Body of pancreas (tissue), 4 donors: ENCODE results near the gene STX11. TPM values are rescaled to one million over a fixed set of nuclear protein-coding genes. Genes with fewer than 3 reads are reported as not detected.
A peak's percentile ranks its signal among the peaks of the same experiment; 100 is the strongest.

Source experiments
- ATAC-seq: fragments of 150-250 bp; one replicate; pipeline ENCODE4 v1.9.1; 2016
- DNase-seq, 4 donors: peaks; one replicate each; pipeline ENCODE4 v3.0.0-alpha.2; 2019
- H3K27ac ChIP-seq, 4 donors: fragments of 200-600 bp; sonication (generic); 1 replicate in 3 of 4; 2 replicates in 1 of 4; pipeline versions ENCODE4 v1.5.1 to v1.6.1; 2016 to 2019; ENCODE audit warnings: mild to moderate bottlenecking in 1 of 4, mixed read lengths in 1 of 4, moderate library complexity in 1 of 4
- H3K27me3 ChIP-seq, 2 donors: fragments of 200-600 bp; sonication (generic); one replicate each; pipeline ENCODE4 v1.6.0; 2016; ENCODE audit warnings: mild to moderate bottlenecking in 1 of 2
- H3K36me3 ChIP-seq, 2 donors: fragments of 200-600 bp; sonication (generic); replicated peaks in 1 of 2; 2 replicates each; pipeline ENCODE4 v1.5.1; 2016; ENCODE audit warnings: low read depth in 2 of 2; ENCODE audit not compliant: insufficient read depth in 1 of 2
- H3K4me1 ChIP-seq: fragments of 200-600 bp; sonication (generic); one replicate; pipeline ENCODE4 v1.6.0; 2016
- H3K4me3 ChIP-seq, 2 donors: fragments of 200-600 bp; sonication (generic); 1 replicate in 1 of 2; 2 replicates in 1 of 2; pipeline ENCODE4 v1.5.1; 2016 to 2019
- H3K9me3 ChIP-seq, 3 donors: fragments of 200-600 bp; sonication (generic); 1 replicate in 2 of 3; 2 replicates in 1 of 3; pipeline ENCODE4 v1.5.1; 2016
- POLR2A ChIP-seq, 3 donors: fragments of 450-650 bp; IDR thresholded peaks; one replicate each; pipeline ENCODE4 v1.6.1; 2016; ENCODE audit warnings: antibody characterized with exemption in 3 of 3, mild to moderate bottlenecking in 2 of 3
- WGBS, 2 donors: methylation state at CpG; one replicate each; pipeline ENCODE4 v1.1.5; 2017; 5-methylcytosine and 5-hydroxymethylcytosine counted together
- intact Hi-C: fragments of 100-400 bp; cut with DNase I; formaldehyde crosslinking; loops from one replicate; pipeline ENCODE4 v1.15.1; 2023
- total RNA-seq, 2 donors: library from RNA; depleted of rRNA; stranded (reverse); fragments of >200 nt; gene quantifications; one replicate each; pipeline ENCODE4 v1.1.0, GENCODE V29; 2016
- TF ChIP-seq, protein P1 (sequence below), 7 experiments: fragments of 450-650 bp in 4 of 7; fragments of 200-600 bp in 3 of 7; sonication (generic) in 3 of 7; IDR thresholded peaks; one replicate each; pipeline ENCODE4 v1.5.1; 2016 to 2019; ENCODE audit warnings: antibody characterized with exemption in 7 of 7

Gene STX11
- total RNA-seq, 2 donors from 2014 or later = 4.4 to 7.6 TPM

DNA sequence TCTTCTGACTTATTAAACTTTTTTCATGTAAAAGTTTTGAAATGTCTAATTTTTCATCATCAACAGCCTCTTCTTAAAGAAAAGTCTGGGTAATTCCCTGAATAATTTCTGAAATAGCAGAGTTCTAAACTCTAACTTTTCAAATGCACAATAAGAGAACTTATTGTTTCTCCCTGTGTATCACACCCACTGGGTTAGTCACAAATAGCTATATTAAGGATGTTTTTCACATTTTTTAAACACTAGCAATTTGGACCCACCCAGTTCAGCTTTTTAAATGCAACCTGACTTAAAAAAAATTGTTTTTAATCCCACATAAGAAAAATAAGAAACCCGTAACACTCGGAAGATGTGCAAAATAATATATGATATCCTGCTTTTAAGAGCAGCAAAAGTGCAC, 73.4 kb downstream of the STX11 start:
- Histone ChIP-seq H3K4me1 (no peaks in the 10 kb centered on the region), H3K36me3 (no peaks in the 10 kb centered on the region), H3K9me3 (no peaks in the 10 kb centered on the region), H3K4me3 (no peak overlapping the region), H3K27ac (no peak overlapping the region), H3K27me3 (no peaks in the 10 kb centered on the region)
- ATAC-seq (no peak), DNase-seq (no peak)
- TF ChIP-seq, protein P1, sequence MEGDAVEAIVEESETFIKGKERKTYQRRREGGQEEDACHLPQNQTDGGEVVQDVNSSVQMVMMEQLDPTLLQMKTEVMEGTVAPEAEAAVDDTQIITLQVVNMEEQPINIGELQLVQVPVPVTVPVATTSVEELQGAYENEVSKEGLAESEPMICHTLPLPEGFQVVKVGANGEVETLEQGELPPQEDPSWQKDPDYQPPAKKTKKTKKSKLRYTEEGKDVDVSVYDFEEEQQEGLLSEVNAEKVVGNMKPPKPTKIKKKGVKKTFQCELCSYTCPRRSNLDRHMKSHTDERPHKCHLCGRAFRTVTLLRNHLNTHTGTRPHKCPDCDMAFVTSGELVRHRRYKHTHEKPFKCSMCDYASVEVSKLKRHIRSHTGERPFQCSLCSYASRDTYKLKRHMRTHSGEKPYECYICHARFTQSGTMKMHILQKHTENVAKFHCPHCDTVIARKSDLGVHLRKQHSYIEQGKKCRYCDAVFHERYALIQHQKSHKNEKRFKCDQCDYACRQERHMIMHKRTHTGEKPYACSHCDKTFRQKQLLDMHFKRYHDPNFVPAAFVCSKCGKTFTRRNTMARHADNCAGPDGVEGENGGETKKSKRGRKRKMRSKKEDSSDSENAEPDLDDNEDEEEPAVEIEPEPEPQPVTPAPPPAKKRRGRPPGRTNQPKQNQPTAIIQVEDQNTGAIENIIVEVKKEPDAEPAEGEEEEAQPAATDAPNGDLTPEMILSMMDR (IDR thresholded peaks at IDR 0.05) = no peak
- no peak for TF ChIP-seq POLR2A (IDR thresholded peaks at IDR 0.05)
- intact Hi-C loops = no loop called here
- WGBS, 2 donors = 91 to 95% methylated on average over 2 of the region's 2 CpGs

DNA sequence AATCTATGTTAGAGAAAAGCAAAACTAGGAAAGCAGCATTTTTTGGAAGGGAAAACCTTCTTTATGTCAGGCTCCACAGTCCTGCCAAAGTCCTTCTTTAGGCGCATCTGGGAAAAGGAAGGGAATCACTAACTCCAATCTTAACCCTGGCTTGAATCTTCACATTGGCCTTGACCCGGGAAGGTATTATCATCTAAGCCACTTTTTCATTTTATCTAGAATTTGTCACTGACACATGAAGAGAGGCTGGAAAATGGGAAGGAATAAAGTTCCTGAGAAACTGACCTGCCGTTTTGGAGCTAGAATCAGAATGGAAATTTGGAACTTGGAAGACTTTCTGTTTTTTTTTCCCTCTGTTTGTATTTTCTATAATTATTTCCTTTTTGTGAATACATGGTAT, 81.4 kb downstream of the STX11 start:
- H3K27me3 ChIP-seq = no peaks in the 10 kb centered on the region
- DNase-seq (no peak), ATAC-seq (no peak)
- no peaks in the 10 kb centered on the region for H3K36me3 ChIP-seq
- no peak overlapping the region for H3K4me3 ChIP-seq
- no peak for TF ChIP-seq POLR2A (IDR thresholded peaks at IDR 0.05)
- TF ChIP-seq, protein P1 (IDR thresholded peaks at IDR 0.05) = no peak
- intact Hi-C loops = no loop called here
- H3K9me3 ChIP-seq = no peaks in the 10 kb centered on the region
- peak overlapping the region in 2 of 4 donors; percentile 5 to 30 for H3K27ac ChIP-seq
- 18 to 29% methylated on average over 3 of the region's 3 CpGs for WGBS, 2 donors
- peaks cover 20% of the 10 kb centered on the region for H3K4me1 ChIP-seq

DNA sequence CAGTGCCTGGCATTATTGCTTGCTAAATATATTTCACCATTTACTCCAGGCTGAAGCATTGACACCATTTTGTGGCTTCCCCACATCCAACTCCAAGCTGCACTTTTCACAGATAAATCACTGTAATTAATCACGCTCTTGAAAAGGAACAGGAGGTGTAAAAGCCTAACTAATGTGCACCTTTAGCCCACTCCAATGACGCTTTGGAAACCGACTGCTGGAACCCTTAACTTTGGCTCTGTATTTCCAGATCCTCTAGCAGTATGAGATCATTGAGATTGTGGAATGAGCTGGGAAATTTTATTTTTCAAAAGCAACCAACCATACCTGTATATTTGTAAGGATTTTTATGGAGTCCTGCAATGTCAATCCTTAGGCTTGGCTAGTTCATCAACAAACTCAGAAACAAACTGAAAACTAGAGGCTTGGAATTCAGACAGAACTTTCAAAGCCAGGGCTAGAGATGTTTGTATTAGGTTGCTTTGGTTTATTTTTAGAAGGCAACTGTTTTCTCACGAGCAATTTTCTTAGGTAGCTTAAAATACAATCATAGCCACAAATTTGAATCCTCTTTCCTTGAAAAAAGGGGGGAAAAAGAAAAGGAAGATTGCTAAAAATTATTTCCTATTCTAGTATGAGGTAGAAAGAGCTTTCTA, 82.0 kb downstream of the STX11 start:
- TF ChIP-seq, protein P1 (IDR thresholded peaks at IDR 0.05) = no peak
- no peak for TF ChIP-seq POLR2A (IDR thresholded peaks at IDR 0.05)
- Histone ChIP-seq H3K4me3 (no peak overlapping the region), H3K9me3 (no peaks in the 10 kb centered on the region), H3K27ac (peak overlapping the region in 1 of 4 donors; percentile 30), H3K4me1 (peaks cover 20% of the 10 kb centered on the region), H3K27me3 (no peaks in the 10 kb centered on the region), H3K36me3 (no peaks in the 10 kb centered on the region)
- no peak for DNase-seq
- WGBS, 2 donors = 16 to 21% methylated on average over 4 of the region's 4 CpGs
- no peak for ATAC-seq
- intact Hi-C loops = no loop called here

DNA sequence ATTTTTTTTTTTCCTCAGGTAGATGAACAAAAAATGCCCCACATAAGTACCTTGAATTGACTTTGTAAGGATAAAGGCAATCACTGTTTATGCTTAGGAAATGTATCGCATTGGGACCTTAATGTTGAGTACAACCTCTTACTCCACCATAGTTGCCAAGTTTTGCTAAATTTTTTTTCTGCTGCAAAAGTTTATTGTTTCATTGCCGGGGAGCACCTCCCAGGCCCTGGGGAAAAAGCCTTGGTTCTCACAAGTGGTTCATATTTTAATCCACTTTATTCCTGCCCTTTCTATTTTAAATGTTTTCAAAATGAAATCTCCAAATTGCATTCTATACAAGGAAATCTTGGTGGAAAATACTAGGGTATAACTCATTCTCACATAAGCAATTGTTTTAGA, 82.5 kb downstream of the STX11 start:
- TF ChIP-seq, protein P1 (IDR thresholded peaks at IDR 0.05) = no peak
- no peak for TF ChIP-seq POLR2A (IDR thresholded peaks at IDR 0.05)
- DNase-seq (no peak), ATAC-seq (no peak)
- 36 to 39% methylated on average over 2 of the region's 2 CpGs for WGBS, 2 donors
- Histone ChIP-seq H3K9me3 (no peaks in the 10 kb centered on the region), H3K4me3 (no peak overlapping the region), H3K27ac (no peak overlapping the region), H3K36me3 (no peaks in the 10 kb centered on the region), H3K27me3 (no peaks in the 10 kb centered on the region), H3K4me1 (peaks cover 20% of the 10 kb centered on the region)
- intact Hi-C loops = no loop called here

DNA sequence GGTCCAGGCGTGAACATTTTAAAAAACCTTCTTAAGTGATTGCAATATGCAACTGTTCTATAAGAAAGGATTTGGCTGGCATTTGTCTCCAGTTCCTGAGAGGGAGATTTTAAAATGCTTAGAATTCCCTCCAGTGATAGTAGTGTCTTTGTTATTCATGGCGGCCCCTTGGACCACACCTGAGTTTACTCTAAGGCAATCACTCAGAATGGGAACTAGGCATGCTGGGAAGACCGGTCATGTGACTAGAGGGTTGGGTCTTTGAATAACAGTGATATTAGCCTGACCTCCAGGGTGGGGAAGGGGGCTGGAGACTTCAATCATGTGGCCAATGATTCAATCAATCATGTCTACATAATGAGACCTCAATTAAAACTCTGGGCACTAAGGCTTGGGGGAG, 84.1 kb downstream of the STX11 start:
- no peaks in the 10 kb centered on the region for H3K9me3 ChIP-seq
- H3K4me3 ChIP-seq = no peak overlapping the region
- no peak overlapping the region for H3K27ac ChIP-seq
- intact Hi-C loops = no loop called here
- DNase-seq (no peak), ATAC-seq (no peak)
- peaks cover 20% of the 10 kb centered on the region for H3K4me1 ChIP-seq
- no peaks in the 10 kb centered on the region for H3K36me3 ChIP-seq
- WGBS, 2 donors = 91 to 98% methylated on average over 3 of the region's 3 CpGs
- H3K27me3 ChIP-seq = no peaks in the 10 kb centered on the region
- TF ChIP-seq, protein P1 (IDR thresholded peaks at IDR 0.05) = no peak
- TF ChIP-seq POLR2A (IDR thresholded peaks at IDR 0.05) = no peak
